ENCODE results near the gene COL23A1. TPM values are rescaled to one million over a fixed set of nuclear protein-coding genes. Genes with fewer than 3 reads are reported as not detected.

COL23A1 gene
- total RNA-seq, 1 experiment from 2014 or later, result not detected

GRCh38 chr5:178381921-178382695 is 208.1 kb downstream of the COL23A1 start:
- Mint-ChIP-seq H3K9me3 (ENCODE audit: low read depth, unreplicated experiment) (peaks cover 3% of the 10 kb centered on the region), H3K4me3 (ENCODE audit: low read depth, unreplicated experiment) (no peak overlapping the region), H3K4me1 (ENCODE audit: low read depth, unreplicated experiment) (no peaks in the 10 kb centered on the region), H3K27ac (ENCODE audit: unreplicated experiment) (no peak overlapping the region), H3K27me3 (ENCODE audit: unreplicated experiment) (peaks cover 62% of the 10 kb centered on the region), H3K36me3 (ENCODE audit: insufficient read depth, unreplicated experiment) (no peaks in the 10 kb centered on the region)
- intact Hi-C loops (cut with micrococcal nuclease; ENCODE audit: unreplicated experiment), result no loop called here
- no peak for TF ChIP-seq CTCF (IDR thresholded peaks at IDR 0.05; ENCODE audit: unreplicated experiment)
- no peak for DNase-seq
- no TSS peak for BruUV-seq (replicated peaks)
- CTCF ChIA-PET, result interaction anchor here (0.7 kb wide), 1 partner anchor 61 kb away, joined by 3 read pairs; no protein-coding TSS in a partner anchor

GRCh38 chr5:178381206-178381605 is 209.0 kb downstream of the COL23A1 start:
- intact Hi-C loops (cut with micrococcal nuclease; ENCODE audit: unreplicated experiment), result no loop called here
- Mint-ChIP-seq H3K36me3 (ENCODE audit: insufficient read depth, unreplicated experiment) (no peaks in the 10 kb centered on the region), H3K4me1 (ENCODE audit: low read depth, unreplicated experiment) (no peaks in the 10 kb centered on the region), H3K9me3 (ENCODE audit: low read depth, unreplicated experiment) (peaks cover 3% of the 10 kb centered on the region), H3K27me3 (ENCODE audit: unreplicated experiment) (peaks cover 54% of the 10 kb centered on the region), H3K27ac (ENCODE audit: unreplicated experiment) (no peak overlapping the region), H3K4me3 (ENCODE audit: low read depth, unreplicated experiment) (no peak overlapping the region)
- CTCF ChIA-PET, result interaction anchor here (0.7 kb wide), 1 partner anchor 62 kb away, joined by 3 read pairs; no protein-coding TSS in a partner anchor
- no TSS peak for BruUV-seq (replicated peaks)
- no peak for TF ChIP-seq CTCF (IDR thresholded peaks at IDR 0.05; ENCODE audit: unreplicated experiment)
- no peak for DNase-seq

GRCh38 chr5:178380541-178381074 is 209.6 kb downstream of the COL23A1 start:
- Mint-ChIP-seq H3K4me3 (ENCODE audit: low read depth, unreplicated experiment) (no peak overlapping the region), H3K27me3 (ENCODE audit: unreplicated experiment) (peaks cover 51% of the 10 kb centered on the region), H3K36me3 (ENCODE audit: insufficient read depth, unreplicated experiment) (no peaks in the 10 kb centered on the region), H3K27ac (ENCODE audit: unreplicated experiment) (no peak overlapping the region), H3K9me3 (ENCODE audit: low read depth, unreplicated experiment) (peaks cover 3% of the 10 kb centered on the region), H3K4me1 (ENCODE audit: low read depth, unreplicated experiment) (no peaks in the 10 kb centered on the region)
- intact Hi-C loops (cut with micrococcal nuclease; ENCODE audit: unreplicated experiment), result no loop called here
- no TSS peak for BruUV-seq (replicated peaks)
- no peak for DNase-seq
- CTCF ChIA-PET, result no interaction called here
- TF ChIP-seq CTCF (IDR thresholded peaks at IDR 0.05; ENCODE audit: unreplicated experiment), result no peak

GRCh38 chr5:178380086-178380485 is 210.1 kb downstream of the COL23A1 start:
- Mint-ChIP-seq H3K27me3 (ENCODE audit: unreplicated experiment) (peaks cover 45% of the 10 kb centered on the region), H3K4me1 (ENCODE audit: low read depth, unreplicated experiment) (no peaks in the 10 kb centered on the region), H3K27ac (ENCODE audit: unreplicated experiment) (no peak overlapping the region), H3K36me3 (ENCODE audit: insufficient read depth, unreplicated experiment) (no peaks in the 10 kb centered on the region), H3K9me3 (ENCODE audit: low read depth, unreplicated experiment) (peaks cover 3% of the 10 kb centered on the region), H3K4me3 (ENCODE audit: low read depth, unreplicated experiment) (no peak overlapping the region)
- BruUV-seq (replicated peaks), result no TSS peak
- TF ChIP-seq CTCF (IDR thresholded peaks at IDR 0.05; ENCODE audit: unreplicated experiment), result no peak
- CTCF ChIA-PET, result no interaction called here
- intact Hi-C loops (cut with micrococcal nuclease; ENCODE audit: unreplicated experiment), result no loop called here
- DNase-seq, result no peak
